GM13976 (cell line): ENCODE results near the gene CHN2.

Source experiments
- DNase-seq: peaks from one replicate; pipeline ENCODE4 v3.0.0; 2012; ENCODE audit warnings: low spot score
- CTCF ChIP-seq: IDR thresholded peaks from 2 replicates; pipeline ENCODE4 v1.5.1; 2012; ENCODE audit warnings: borderline replicate concordance, mild to moderate bottlenecking; ENCODE audit not compliant: insufficient read depth; ENCODE audit errors: extremely low read depth, missing control alignments, control extremely low read depth
- in situ Hi-C: fragments of 300-500 bp; cut with MboI; formaldehyde crosslinking; loops from one replicate; pipeline ENCODE4 v1.12.0; 2022; ENCODE audit warnings: low sequenced_read_pairs, mixed read lengths, inconsistent platforms; ENCODE audit not compliant: unreplicated experiment

CHN2 gene

GRCh38 chr7:29270594-29271318, 76.2 kb downstream of the CHN2 start:
- TF ChIP-seq CTCF: no peak
- in situ Hi-C loops: no loop called here
- no peak for DNase-seq

GRCh38 chr7:29271319-29271658, 76.7 kb downstream of the CHN2 start:
- in situ Hi-C loops: no loop called here
- no peak for DNase-seq
- no peak for TF ChIP-seq CTCF

GRCh38 chr7:29272057-29272456, 77.5 kb downstream of the CHN2 start:
- DNase-seq: no peak
- no peak for TF ChIP-seq CTCF
- in situ Hi-C loops: no loop called here

- DNase-seq: no peak
- in situ Hi-C loops: no loop called here
- TF ChIP-seq CTCF: no peak
Observed at GRCh38 chr7:29274146-29275017, 79.8 kb downstream of the CHN2 start.

- no peak for TF ChIP-seq CTCF
- in situ Hi-C loops: no loop called here
- no peak for DNase-seq
Observed at GRCh38 chr7:29275018-29275318, 80.4 kb downstream of the CHN2 start.

- in situ Hi-C loops: no loop called here
- TF ChIP-seq CTCF: no peak
- DNase-seq: no peak
Observed at GRCh38 chr7:29275493-29275892, 80.9 kb downstream of the CHN2 start.
